Measurements from ENCODE around the gene SPATA9.

DNA sequence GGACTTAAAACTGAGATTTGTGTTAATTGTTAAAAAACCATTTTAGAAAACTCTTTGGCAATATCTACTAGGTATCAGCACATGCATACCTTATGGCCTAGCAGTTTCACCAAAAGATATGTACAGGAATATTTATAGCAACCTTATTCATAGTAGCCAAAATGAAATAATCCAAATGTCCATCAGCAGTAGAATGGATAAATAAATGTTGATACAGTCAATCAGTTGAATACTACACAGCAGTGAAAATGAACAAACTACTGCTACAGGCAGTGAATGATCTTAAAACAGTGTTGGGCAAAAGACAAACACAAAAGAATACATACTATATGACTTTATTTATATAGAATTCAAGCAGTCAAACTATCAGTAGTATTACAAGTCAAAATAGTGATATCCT lies 19.8 kb downstream of the SPATA9 start:
- TF ChIP-seq, protein P1, sequence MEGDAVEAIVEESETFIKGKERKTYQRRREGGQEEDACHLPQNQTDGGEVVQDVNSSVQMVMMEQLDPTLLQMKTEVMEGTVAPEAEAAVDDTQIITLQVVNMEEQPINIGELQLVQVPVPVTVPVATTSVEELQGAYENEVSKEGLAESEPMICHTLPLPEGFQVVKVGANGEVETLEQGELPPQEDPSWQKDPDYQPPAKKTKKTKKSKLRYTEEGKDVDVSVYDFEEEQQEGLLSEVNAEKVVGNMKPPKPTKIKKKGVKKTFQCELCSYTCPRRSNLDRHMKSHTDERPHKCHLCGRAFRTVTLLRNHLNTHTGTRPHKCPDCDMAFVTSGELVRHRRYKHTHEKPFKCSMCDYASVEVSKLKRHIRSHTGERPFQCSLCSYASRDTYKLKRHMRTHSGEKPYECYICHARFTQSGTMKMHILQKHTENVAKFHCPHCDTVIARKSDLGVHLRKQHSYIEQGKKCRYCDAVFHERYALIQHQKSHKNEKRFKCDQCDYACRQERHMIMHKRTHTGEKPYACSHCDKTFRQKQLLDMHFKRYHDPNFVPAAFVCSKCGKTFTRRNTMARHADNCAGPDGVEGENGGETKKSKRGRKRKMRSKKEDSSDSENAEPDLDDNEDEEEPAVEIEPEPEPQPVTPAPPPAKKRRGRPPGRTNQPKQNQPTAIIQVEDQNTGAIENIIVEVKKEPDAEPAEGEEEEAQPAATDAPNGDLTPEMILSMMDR (IDR thresholded peaks at IDR 0.05; ENCODE audit: extremely low read depth in 1 of 2, insufficient read depth in 1 of 2, low read depth in 1 of 2, low read length in 2 of 2), result no peak
- TF ChIP-seq POLR2A (IDR thresholded peaks at IDR 0.05; ENCODE audit: low read depth, low read length) (no peak), POLR2AphosphoS5 (IDR thresholded peaks at IDR 0.05; ENCODE audit: insufficient read depth, low read depth, low read length) (no peak), EZH2 (IDR thresholded peaks at IDR 0.05; ENCODE audit: borderline replicate concordance, low read depth, low read length, severe bottlenecking) (no peak), JUN (IDR thresholded peaks at IDR 0.05; ENCODE audit: borderline replicate concordance, insufficient read depth, insufficient read length, low read depth) (no peak), GATA2 (IDR thresholded peaks at IDR 0.05; ENCODE audit: insufficient read depth, insufficient read length, low read depth, low read length) (no peak), MYC (IDR thresholded peaks at IDR 0.05; ENCODE audit: low read depth, low read length) (no peak), FOS (IDR thresholded peaks at IDR 0.05; ENCODE audit: borderline replicate concordance, insufficient read depth, low read length) (no peak)
- TF ChIP-seq, protein P2, sequence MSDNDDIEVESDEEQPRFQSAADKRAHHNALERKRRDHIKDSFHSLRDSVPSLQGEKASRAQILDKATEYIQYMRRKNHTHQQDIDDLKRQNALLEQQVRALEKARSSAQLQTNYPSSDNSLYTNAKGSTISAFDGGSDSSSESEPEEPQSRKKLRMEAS (IDR thresholded peaks at IDR 0.05; ENCODE audit: insufficient read depth, insufficient read length), result no peak
